H7 (cell line): ENCODE measurements around the gene PPARGC1A. TPM values are rescaled to one million over a fixed set of nuclear protein-coding genes. Genes with fewer than 3 reads are reported as not detected.
A peak's percentile ranks its signal among the peaks of the same experiment; 100 is the strongest.

ENCODE experiments used
- DNase-seq: peaks from one replicate; pipeline ENCODE4 v3.0.0; 2012
- H3K27me3 ChIP-seq: 2 replicates; pipeline ENCODE4 v1.6.0; 2011; ENCODE audit warnings: mild to moderate bottlenecking, low read length; ENCODE audit not compliant: control insufficient read depth, insufficient read depth
- H3K36me3 ChIP-seq: replicated peaks from 2 replicates; pipeline ENCODE4 v1.5.1; 2011; ENCODE audit warnings: low read length; ENCODE audit not compliant: control insufficient read depth, insufficient read depth
- H3K4me3 ChIP-seq: 2 replicates; pipeline ENCODE4 v1.5.1; 2011; ENCODE audit warnings: low read depth, mild to moderate bottlenecking, control low read depth, low read length, moderate library complexity; ENCODE audit not compliant: insufficient read depth
- total RNA-seq: library from RNA; depleted of rRNA; stranded (reverse); fragments of >200 nt; shearing (Covaris generic); gene quantifications from 2 replicates; pipeline ENCODE4 v1.2.3, GENCODE V29; 2014

Gene PPARGC1A
- total RNA-seq, 1 experiment from 2014 or later: 2.0 TPM

GRCh38 chr4:23818097-23818885, 71.6 kb downstream of the PPARGC1A start:
- no peak for DNase-seq
- Histone ChIP-seq H3K36me3 (no peaks in the 10 kb centered on the region), H3K4me3 (no peak overlapping the region), H3K27me3 (no peaks in the 10 kb centered on the region)

- no peaks in the 10 kb centered on the region for H3K27me3 ChIP-seq
- no peak for DNase-seq
- H3K4me3 ChIP-seq: no peak overlapping the region
- no peaks in the 10 kb centered on the region for H3K36me3 ChIP-seq
Measured at GRCh38 chr4:23814996-23815660, 74.7 kb downstream of the PPARGC1A start.

GRCh38 chr4:23814587-23814986, 75.3 kb downstream of the PPARGC1A start:
- no peak for DNase-seq
- Histone ChIP-seq H3K36me3 (no peaks in the 10 kb centered on the region), H3K4me3 (no peak overlapping the region), H3K27me3 (no peaks in the 10 kb centered on the region)

- no peak for DNase-seq
- Histone ChIP-seq H3K36me3 (no peaks in the 10 kb centered on the region), H3K27me3 (no peaks in the 10 kb centered on the region)
Measured at GRCh38 chr4:23811161-23811560, 78.7 kb downstream of the PPARGC1A start.

GRCh38 chr4:23805450-23805851, 84.4 kb downstream of the PPARGC1A start:
- no peaks in the 10 kb centered on the region for H3K36me3 ChIP-seq
- no peaks in the 10 kb centered on the region for H3K27me3 ChIP-seq
- H3K4me3 ChIP-seq: no peak overlapping the region
- DNase-seq: no peak

More at GRCh38 chr4:23811161-23811560, 78.7 kb downstream of the PPARGC1A start:
- no peak overlapping the region for H3K4me3 ChIP-seq

GRCh38 chr4:23789762-23790161, 100.1 kb downstream of the PPARGC1A start:
- no peak for DNase-seq
- H3K4me3 ChIP-seq: no peak overlapping the region
- no peaks in the 10 kb centered on the region for H3K36me3 ChIP-seq
- H3K27me3 ChIP-seq: no peaks in the 10 kb centered on the region

- no peak overlapping the region for H3K4me3 ChIP-seq
- no peaks in the 10 kb centered on the region for H3K27me3 ChIP-seq
- H3K36me3 ChIP-seq: no peaks in the 10 kb centered on the region
- DNase-seq: no peak
Measured at GRCh38 chr4:23788460-23788859, 101.4 kb downstream of the PPARGC1A start.

GRCh38 chr4:23788027-23788426, 101.8 kb downstream of the PPARGC1A start:
- H3K36me3 ChIP-seq: no peaks in the 10 kb centered on the region
- H3K27me3 ChIP-seq: no peaks in the 10 kb centered on the region
- DNase-seq: no peak
- H3K4me3 ChIP-seq: no peak overlapping the region

- H3K4me3 ChIP-seq: no peak overlapping the region
- no peaks in the 10 kb centered on the region for H3K36me3 ChIP-seq
- no peaks in the 10 kb centered on the region for H3K27me3 ChIP-seq
- no peak for DNase-seq
Measured at GRCh38 chr4:23782778-23783437, 106.9 kb downstream of the PPARGC1A start.

- DNase-seq: no peak
- Histone ChIP-seq H3K27me3 (no peaks in the 10 kb centered on the region), H3K36me3 (no peaks in the 10 kb centered on the region), H3K4me3 (no peak overlapping the region)
Measured at GRCh38 chr4:23779839-23780238, 110.0 kb downstream of the PPARGC1A start.

GRCh38 chr4:23779422-23779821, 110.4 kb downstream of the PPARGC1A start:
- Histone ChIP-seq H3K27me3 (no peaks in the 10 kb centered on the region), H3K36me3 (no peaks in the 10 kb centered on the region), H3K4me3 (no peak overlapping the region)
- DNase-seq: no peak

- Histone ChIP-seq H3K27me3 (no peaks in the 10 kb centered on the region), H3K4me3 (no peak overlapping the region), H3K36me3 (no peaks in the 10 kb centered on the region)
- no peak for DNase-seq
Measured at GRCh38 chr4:23775694-23776093, 114.2 kb downstream of the PPARGC1A start.

GRCh38 chr4:23774909-23775308, 114.9 kb downstream of the PPARGC1A start:
- no peaks in the 10 kb centered on the region for H3K36me3 ChIP-seq
- DNase-seq: no peak
- no peaks in the 10 kb centered on the region for H3K27me3 ChIP-seq
- no peak overlapping the region for H3K4me3 ChIP-seq

GRCh38 chr4:23773884-23774636, 115.8 kb downstream of the PPARGC1A start:
- Histone ChIP-seq H3K36me3 (no peaks in the 10 kb centered on the region), H3K27me3 (no peaks in the 10 kb centered on the region), H3K4me3 (no peak overlapping the region)
- DNase-seq: peak; percentile 7
